ENCODE results near the gene CDKN1C. TPM values are rescaled to one million over a fixed set of nuclear protein-coding genes. Genes with fewer than 3 reads are reported as not detected.

CDKN1C gene
- total and polyA plus RNA-seq, 2 of the 8 experiments (the other 6 are each of a cell fraction or from before 2014, with no cell fraction given), result 12.8 to 14.1 TPM

DNA sequence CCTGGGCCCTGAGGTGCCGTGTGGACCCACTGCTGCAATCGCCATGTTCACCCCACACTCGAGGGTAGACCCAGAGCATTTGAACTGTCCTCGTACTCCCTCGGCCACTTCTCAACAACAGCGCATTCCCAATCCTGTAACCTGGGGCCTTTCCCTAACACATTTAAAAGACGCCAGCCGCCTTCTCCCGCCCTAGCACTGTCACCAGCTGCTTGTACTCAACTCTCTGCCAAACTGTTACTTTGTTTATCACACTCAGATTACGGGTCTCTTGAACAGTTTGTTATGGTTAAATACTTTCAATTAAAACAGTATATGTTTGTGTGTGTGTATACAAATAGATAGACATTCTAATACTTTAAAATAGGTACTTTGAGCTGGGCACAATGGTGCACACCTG, 20.7 kb downstream of the CDKN1C start:
- no peak overlapping the region for H2BK120ac ChIP-seq (replicated peaks; ENCODE audit: low read depth, low read length)
- H3K4me2 ChIP-seq (ENCODE audit: insufficient read depth in 1 of 2, low read depth in 2 of 2, low read length in 2 of 2), result no peak overlapping the region
- H2AK5ac ChIP-seq (ENCODE audit: low read depth, low read length), result no peak overlapping the region
- CTCF ChIA-PET (ENCODE audit: partially characterized antibody), result interaction anchor here (1.2 to 1.8 kb wide), 5 partner anchors 9 to 332 kb away, joined by 3 to 6 read pairs (median 5); no protein-coding TSS in a partner anchor
- no peaks in the 10 kb centered on the region for H3K79me2 ChIP-seq (ENCODE audit: control insufficient read depth in 1 of 2, insufficient read depth in 2 of 2, low read length in 2 of 2)
- H3K23me2 ChIP-seq (ENCODE audit: low read depth, low read length), result peaks cover 6% of the 10 kb centered on the region; the same call in 1 of the 2 replicates
- POLR2A ChIA-PET (ENCODE audit: partially characterized antibody), result interaction anchor here (0.6 to 1.0 kb wide), 2 partner anchors 19 to 27 kb away, joined by 3 read pairs; no protein-coding TSS in a partner anchor
- no peak overlapping the region for H2BK12ac ChIP-seq (ENCODE audit: low read depth, low read length)
- 0 out of 2 replicates have a peak overlapping the region, but pooled peaks have one; percentile 43 for H4K8ac ChIP-seq (ENCODE audit: extremely low read depth, insufficient read depth, low read length)
- no peak overlapping the region for H2AFZ ChIP-seq (ENCODE audit: low read length)
- H3K56ac ChIP-seq (replicated peaks; ENCODE audit: insufficient read length, low read depth, low read length), result no peak overlapping the region
- H3K9ac ChIP-seq (replicated peaks in 1 of 4; ENCODE audit: extremely low read depth in 1 of 4, low read depth in 3 of 4, low read length in 3 of 4), result no peak overlapping the region
- no peak overlapping the region for H2BK15ac ChIP-seq (ENCODE audit: low read length)
- peaks cover 4 to 35% (median 25%) of the 10 kb centered on the region in 4 experiments for H3K4me1 ChIP-seq (replicated peaks in 1 of 4; ENCODE audit: control insufficient read depth in 3 of 4, insufficient read depth in 4 of 4, low read length in 3 of 4)
- H3K79me1 ChIP-seq (ENCODE audit: low read depth, low read length), result no peaks in the 10 kb centered on the region
- H3K14ac ChIP-seq (ENCODE audit: insufficient read length), result no peak overlapping the region
- no peak for FAIRE-seq
- H4K5ac ChIP-seq (ENCODE audit: insufficient read length, low read depth, low read length), result no peak overlapping the region
- no peak overlapping the region for H2BK5ac ChIP-seq (ENCODE audit: low read depth, low read length)
- H3K4ac ChIP-seq (replicated peaks; ENCODE audit: insufficient read length, low read depth, low read length), result no peak overlapping the region
- no peak overlapping the region for H4K91ac ChIP-seq (replicated peaks; ENCODE audit: insufficient read length, low read length)
- H2BK20ac ChIP-seq (ENCODE audit: low read length), result peak overlapping the region; percentile 87; the same call in 1 of the 2 replicates
- H3K18ac ChIP-seq (ENCODE audit: extremely low read depth, low read length), result peak overlapping the region; percentile 11
- 85% methylated on average over 10 of the region's 10 CpGs; no CpG with 5 or more reads in 1 of the 2 experiments for WGBS, 2 experiments (ENCODE audit: extremely low coverage in 1 of 2, insufficient coverage in 1 of 2, insufficient read length in 1 of 2, insufficient replicate concordance in 2 of 2, low coverage in 1 of 2, low lambda C conversion rate in 2 of 2, missing lambda C conversion rate in 1 of 2)
- no peak overlapping the region for H3K4me3 ChIP-seq (ENCODE audit: extremely low read depth in 1 of 4, insufficient read depth in 2 of 4, low read depth in 3 of 4, low read length in 4 of 4)
- no peaks in the 10 kb centered on the region for H4K20me1 ChIP-seq (replicated peaks in 1 of 2; ENCODE audit: control insufficient read depth in 1 of 2, insufficient read depth in 2 of 2, low read length in 2 of 2)
- peaks cover 0 to 4% (median 0%) of the 10 kb centered on the region in 4 experiments; a peak in 1 of 8 replicates for H3K36me3 ChIP-seq (ENCODE audit: control insufficient read depth in 2 of 4, insufficient read depth in 4 of 4, low read length in 3 of 4)
- H3K27ac ChIP-seq (ENCODE audit: low read depth, low read length), result no peak overlapping the region
- DNase-seq (ENCODE audit: low read depth in 1 of 2, low spot score in 2 of 2), result no peak
- peaks cover 8 to 10% of the 10 kb centered on the region in 2 experiments; a peak in 2 of 4 replicates for H3K9me3 ChIP-seq (ENCODE audit: insufficient read depth in 2 of 2, low read depth in 1 of 2, low read length in 1 of 2)
- H3K27me3 ChIP-seq (replicated peaks in 1 of 4; ENCODE audit: control insufficient read depth in 3 of 4, extremely low read depth in 1 of 4, insufficient read depth in 3 of 4, low read length in 3 of 4), result peaks cover 39 to 86% (median 78%) of the 10 kb centered on the region in 4 experiments
- H3K23ac ChIP-seq (ENCODE audit: insufficient read length), result no peak overlapping the region
- TF ChIP-seq SRF (IDR thresholded peaks at IDR 0.05; ENCODE audit: low read depth, low read length), result no peak
- TF ChIP-seq HDAC6 (IDR thresholded peaks at IDR 0.05; ENCODE audit: low read depth, low read length), result no peak
- TF ChIP-seq TAF1 (IDR thresholded peaks at IDR 0.05; ENCODE audit: low read depth, low read length), result no peak
- TF ChIP-seq EP300 (IDR thresholded peaks at IDR 0.05; ENCODE audit: borderline replicate concordance in 1 of 2, low read depth in 2 of 2, low read length in 2 of 2), result no peak
- TF ChIP-seq POLR2AphosphoS5 (IDR thresholded peaks at IDR 0.05; ENCODE audit: low read depth, low read length), result no peak
- TF ChIP-seq RFX5 (IDR thresholded peaks at IDR 0.05; ENCODE audit: borderline replicate concordance, low read depth, low read length), result no peak
- TF ChIP-seq NANOG (IDR thresholded peaks at IDR 0.05; ENCODE audit: insufficient read depth, low read depth, low read length, poor library complexity, severe bottlenecking), result no peak
- TF ChIP-seq SIRT6 (IDR thresholded peaks at IDR 0.05; ENCODE audit: low read length), result no peak
- TF ChIP-seq BRCA1 (IDR thresholded peaks at IDR 0.05; ENCODE audit: low read depth, low read length), result no peak
- TF ChIP-seq SP1 (IDR thresholded peaks at IDR 0.05; ENCODE audit: low read depth, low read length), result no peak
- no peak for TF ChIP-seq TBP (IDR thresholded peaks at IDR 0.05; ENCODE audit: low read depth, low read length)
- no peak for TF ChIP-seq GABPA (IDR thresholded peaks at IDR 0.05; ENCODE audit: borderline replicate concordance, insufficient read depth, low read length)
- TF ChIP-seq POLR2A (IDR thresholded peaks at IDR 0.05; ENCODE audit: control extremely low read depth in 1 of 2, low read depth in 2 of 2, low read length in 2 of 2), result no peak
- no peak for TF ChIP-seq CBX8 (IDR thresholded peaks at IDR 0.05; ENCODE audit: borderline replicate concordance, low read depth, low read length)
- TF ChIP-seq SIN3A (conservative IDR thresholded peaks at IDR 0.05 in 1 of 2, IDR thresholded peaks at IDR 0.05 in 1 of 2; ENCODE audit: low read depth in 1 of 2, low read length in 2 of 2), result no peak

Measured in H1 (cell line).